Liver (tissue), 9 donors: ENCODE data around the gene ATP11B. TPM values are rescaled to one million over a fixed set of nuclear protein-coding genes. Genes with fewer than 3 reads are reported as not detected.

Experiments used
- DNase-seq: peaks from one replicate; pipeline ENCODE4 v3.0.0-alpha.2; 2017; ENCODE audit warnings: low spot score
- H3K27ac ChIP-seq, 2 donors: one replicate each; pipeline ENCODE4 v1.7.0; 2013; ENCODE audit warnings: inconsistent platforms in 2 of 2, low read length in 2 of 2, control low read depth in 1 of 2, low read depth in 1 of 2, mild to moderate bottlenecking in 1 of 2
- H3K27me3 ChIP-seq, 4 donors: one replicate each; pipeline versions ENCODE4 v1.6.1 to v1.7.0; 2013; ENCODE audit warnings: low read length in 3 of 4, inconsistent platforms in 1 of 4, mild to moderate bottlenecking in 1 of 4, moderate library complexity in 1 of 4; ENCODE audit not compliant: control insufficient read depth in 4 of 4, insufficient read depth in 4 of 4
- H3K36me3 ChIP-seq, 4 donors: one replicate each; pipeline versions ENCODE4 v1.6.1 to v1.7.0; 2013; ENCODE audit warnings: low read length in 3 of 4, mild to moderate bottlenecking in 3 of 4, low read depth in 1 of 4, moderate library complexity in 1 of 4; ENCODE audit not compliant: control insufficient read depth in 4 of 4, insufficient read depth in 3 of 4
- H3K4me1 ChIP-seq, 4 donors: one replicate each; pipeline versions ENCODE4 v1.6.1 to v1.7.0; 2013; ENCODE audit warnings: low read length in 3 of 4, mild to moderate bottlenecking in 3 of 4, moderate library complexity in 1 of 4; ENCODE audit not compliant: control insufficient read depth in 4 of 4, insufficient read depth in 4 of 4
- H3K4me3 ChIP-seq, 3 donors: one replicate each; pipeline versions ENCODE4 v1.6.1 to v1.7.0; 2013; ENCODE audit warnings: low read length in 3 of 3, control low read depth in 1 of 3, low read depth in 1 of 3, mild to moderate bottlenecking in 1 of 3
- H3K9ac ChIP-seq, 2 donors: one replicate each; pipeline ENCODE4 v1.7.0; 2013; ENCODE audit warnings: low read length in 2 of 2, mild to moderate bottlenecking in 2 of 2, moderate library complexity in 2 of 2, control low read depth in 1 of 2, low read depth in 1 of 2
- H3K9me3 ChIP-seq, 4 donors: one replicate each; pipeline versions ENCODE4 v1.6.1 to v1.7.0; 2013; ENCODE audit warnings: low read length in 3 of 4; ENCODE audit not compliant: control insufficient read depth in 4 of 4
- ATF3 ChIP-seq: IDR thresholded peaks from 2 replicates; pipeline ENCODE4 v1.6.1; 2016; ENCODE audit warnings: antibody characterized with exemption
- EGR1 ChIP-seq, 2 donors: IDR thresholded peaks; 2 replicates each; pipeline ENCODE4 v1.6.1; 2016 to 2018; ENCODE audit warnings: antibody characterized with exemption in 2 of 2, low read depth in 2 of 2
- FOXA1 ChIP-seq: IDR thresholded peaks from 2 replicates; pipeline ENCODE4 v1.6.1; 2016; ENCODE audit warnings: antibody characterized with exemption
- FOXA2 ChIP-seq: IDR thresholded peaks from 2 replicates; pipeline ENCODE4 v1.6.1; 2016; ENCODE audit warnings: antibody characterized with exemption
- GABPA ChIP-seq, 2 donors: IDR thresholded peaks in 1 of 2; conservative IDR thresholded peaks in 1 of 2; 2 replicates each; pipeline ENCODE4 v1.6.1; 2016; ENCODE audit warnings: antibody characterized with exemption in 2 of 2, mild to moderate bottlenecking in 1 of 2, moderate library complexity in 1 of 2
- HNF4A ChIP-seq, 2 donors: conservative IDR thresholded peaks; 2 replicates each; pipeline ENCODE4 v1.6.1; 2016; ENCODE audit warnings: antibody characterized with exemption in 2 of 2, mild to moderate bottlenecking in 2 of 2
- HNF4G ChIP-seq: IDR thresholded peaks from 2 replicates; pipeline ENCODE4 v1.6.1; 2016; ENCODE audit warnings: antibody characterized with exemption
- JUND ChIP-seq, 2 donors: IDR thresholded peaks; 2 replicates each; pipeline ENCODE4 v1.6.1; 2016; ENCODE audit warnings: antibody characterized with exemption in 2 of 2
- MAX ChIP-seq: IDR thresholded peaks from 2 replicates; pipeline ENCODE4 v1.6.1; 2016; ENCODE audit warnings: antibody characterized with exemption
- NR2F2 ChIP-seq: IDR thresholded peaks from 2 replicates; pipeline ENCODE4 v1.6.1; 2016; ENCODE audit warnings: antibody characterized with exemption
- RAD21 ChIP-seq, 2 donors: IDR thresholded peaks; 2 replicates each; pipeline ENCODE4 v1.6.1; 2016; ENCODE audit warnings: antibody characterized with exemption in 2 of 2, mild to moderate bottlenecking in 2 of 2
- RXRA ChIP-seq, 2 donors: IDR thresholded peaks; 2 replicates each; pipeline ENCODE4 v1.6.1; 2017 to 2018; ENCODE audit warnings: antibody characterized with exemption in 2 of 2, mild to moderate bottlenecking in 1 of 2
- SP1 ChIP-seq: IDR thresholded peaks from 2 replicates; pipeline ENCODE4 v1.6.1; 2018; ENCODE audit warnings: antibody characterized with exemption, mild to moderate bottlenecking
- TAF1 ChIP-seq: conservative IDR thresholded peaks from 2 replicates; pipeline ENCODE4 v1.6.1; 2016; ENCODE audit warnings: antibody characterized with exemption, mild to moderate bottlenecking
- YY1 ChIP-seq: IDR thresholded peaks from 2 replicates; pipeline ENCODE4 v1.6.1; 2016; ENCODE audit warnings: antibody characterized with exemption, mild to moderate bottlenecking
- ZBTB33 ChIP-seq: IDR thresholded peaks from 2 replicates; pipeline ENCODE4 v1.6.1; 2016; ENCODE audit warnings: antibody characterized with exemption
- WGBS: extraction: QIAGEN DNeasy Blood & Tissue Kit; methylation state at CpG from one replicate; pipeline ENCODE4 v1.1.7; 2013; 5-methylcytosine and 5-hydroxymethylcytosine counted together
- polyA plus RNA-seq, 2 donors: library from polyadenylated mRNA; stranded (reverse) in 1 of 2; unstranded in 1 of 2; fragments of 200-250 nt in 1 of 2; fragments of >200 nt in 1 of 2; fragmentation: Nextera tagmentation in 1 of 2; extraction: Ambion mirVana in 1 of 2; gene quantifications; one replicate each; pipeline versions ENCODE4 v1.2.1 to v1.2.3, GENCODE V29; 2013 to 2015
- total RNA-seq, 2 donors: library from RNA; depleted of rRNA; stranded (reverse); fragments of >200 nt; gene quantifications; one replicate each; pipeline ENCODE4 v1.2.3, GENCODE V29; 2014
- TF ChIP-seq, protein P1 (sequence below): fragments of 150-350 bp; IDR thresholded peaks from 2 replicates; pipeline ENCODE4 v1.5.1; 2017; ENCODE audit warnings: improper control_type of control experiment, low read depth, low read length; ENCODE audit not compliant: missing input control
- TF ChIP-seq, protein P2 (sequence below): IDR thresholded peaks from 2 replicates; pipeline ENCODE4 v1.6.1; 2016; ENCODE audit warnings: antibody characterized with exemption, mild to moderate bottlenecking
- donor health status: healthy.
- donor health status: healthy.
- donor health status: healthy.
- donor health status: healthy.
- donor health status: healthy.

ATP11B gene
- total and polyA plus RNA-seq, 4 donors: 5.9 to 49.6 (median 19.0) TPM

- Histone ChIP-seq H3K9ac (no peak overlapping the region), H3K36me3 (no peaks in the 10 kb centered on the region), H3K4me3 (no peak overlapping the region), H3K27ac (no peak overlapping the region), H3K4me1 (peaks cover 0 to 1% (median under 1%) of the 10 kb centered on the region in 4 donors), H3K27me3 (no peaks in the 10 kb centered on the region), H3K9me3 (peaks cover 0 to 3% (median 0%) of the 10 kb centered on the region in 4 donors)
- no peak for TF ChIP-seq ATF3
- no peak for TF ChIP-seq JUND (IDR thresholded peaks at IDR 0.05)
- no peak for TF ChIP-seq GABPA (IDR thresholded peaks at IDR 0.05 in 1 of 2, conservative IDR thresholded peaks at IDR 0.05 in 1 of 2)
- TF ChIP-seq NR2F2: no peak
- TF ChIP-seq HNF4G: no peak
- no peak for TF ChIP-seq RAD21 (IDR thresholded peaks at IDR 0.05)
- no peak for DNase-seq
Measured at GRCh38 chr3:182755308-182755707, 38.0 kb upstream of the ATP11B start.

- Histone ChIP-seq H3K27ac (no peak overlapping the region), H3K36me3 (no peaks in the 10 kb centered on the region), H3K4me3 (no peak overlapping the region), H3K9me3 (peaks cover 0 to 3% (median 0%) of the 10 kb centered on the region in 4 donors), H3K9ac (no peak overlapping the region), H3K4me1 (peaks cover 4 to 5% (median 5%) of the 10 kb centered on the region in 4 donors), H3K27me3 (no peaks in the 10 kb centered on the region)
- WGBS: 76% methylated on average over 3 of the region's 3 CpGs
- TF ChIP-seq HNF4G (no peak), SP1 (no peak), JUND (IDR thresholded peaks at IDR 0.05) (no peak), FOXA1 (no peak), ZBTB33 (no peak), RAD21 (IDR thresholded peaks at IDR 0.05) (no peak), ATF3 (no peak), YY1 (no peak), HNF4A (conservative IDR thresholded peaks at IDR 0.05) (no peak), TAF1 (no peak), EGR1 (IDR thresholded peaks at IDR 0.05; ENCODE audit: low read depth in 2 of 2) (no peak), GABPA (IDR thresholded peaks at IDR 0.05 in 1 of 2, conservative IDR thresholded peaks at IDR 0.05 in 1 of 2) (no peak), RXRA (IDR thresholded peaks at IDR 0.05) (no peak), MAX (no peak), NR2F2 (no peak), FOXA2 (no peak)
- TF ChIP-seq, protein P1, sequence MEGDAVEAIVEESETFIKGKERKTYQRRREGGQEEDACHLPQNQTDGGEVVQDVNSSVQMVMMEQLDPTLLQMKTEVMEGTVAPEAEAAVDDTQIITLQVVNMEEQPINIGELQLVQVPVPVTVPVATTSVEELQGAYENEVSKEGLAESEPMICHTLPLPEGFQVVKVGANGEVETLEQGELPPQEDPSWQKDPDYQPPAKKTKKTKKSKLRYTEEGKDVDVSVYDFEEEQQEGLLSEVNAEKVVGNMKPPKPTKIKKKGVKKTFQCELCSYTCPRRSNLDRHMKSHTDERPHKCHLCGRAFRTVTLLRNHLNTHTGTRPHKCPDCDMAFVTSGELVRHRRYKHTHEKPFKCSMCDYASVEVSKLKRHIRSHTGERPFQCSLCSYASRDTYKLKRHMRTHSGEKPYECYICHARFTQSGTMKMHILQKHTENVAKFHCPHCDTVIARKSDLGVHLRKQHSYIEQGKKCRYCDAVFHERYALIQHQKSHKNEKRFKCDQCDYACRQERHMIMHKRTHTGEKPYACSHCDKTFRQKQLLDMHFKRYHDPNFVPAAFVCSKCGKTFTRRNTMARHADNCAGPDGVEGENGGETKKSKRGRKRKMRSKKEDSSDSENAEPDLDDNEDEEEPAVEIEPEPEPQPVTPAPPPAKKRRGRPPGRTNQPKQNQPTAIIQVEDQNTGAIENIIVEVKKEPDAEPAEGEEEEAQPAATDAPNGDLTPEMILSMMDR: no peak
- TF ChIP-seq, protein P2, sequence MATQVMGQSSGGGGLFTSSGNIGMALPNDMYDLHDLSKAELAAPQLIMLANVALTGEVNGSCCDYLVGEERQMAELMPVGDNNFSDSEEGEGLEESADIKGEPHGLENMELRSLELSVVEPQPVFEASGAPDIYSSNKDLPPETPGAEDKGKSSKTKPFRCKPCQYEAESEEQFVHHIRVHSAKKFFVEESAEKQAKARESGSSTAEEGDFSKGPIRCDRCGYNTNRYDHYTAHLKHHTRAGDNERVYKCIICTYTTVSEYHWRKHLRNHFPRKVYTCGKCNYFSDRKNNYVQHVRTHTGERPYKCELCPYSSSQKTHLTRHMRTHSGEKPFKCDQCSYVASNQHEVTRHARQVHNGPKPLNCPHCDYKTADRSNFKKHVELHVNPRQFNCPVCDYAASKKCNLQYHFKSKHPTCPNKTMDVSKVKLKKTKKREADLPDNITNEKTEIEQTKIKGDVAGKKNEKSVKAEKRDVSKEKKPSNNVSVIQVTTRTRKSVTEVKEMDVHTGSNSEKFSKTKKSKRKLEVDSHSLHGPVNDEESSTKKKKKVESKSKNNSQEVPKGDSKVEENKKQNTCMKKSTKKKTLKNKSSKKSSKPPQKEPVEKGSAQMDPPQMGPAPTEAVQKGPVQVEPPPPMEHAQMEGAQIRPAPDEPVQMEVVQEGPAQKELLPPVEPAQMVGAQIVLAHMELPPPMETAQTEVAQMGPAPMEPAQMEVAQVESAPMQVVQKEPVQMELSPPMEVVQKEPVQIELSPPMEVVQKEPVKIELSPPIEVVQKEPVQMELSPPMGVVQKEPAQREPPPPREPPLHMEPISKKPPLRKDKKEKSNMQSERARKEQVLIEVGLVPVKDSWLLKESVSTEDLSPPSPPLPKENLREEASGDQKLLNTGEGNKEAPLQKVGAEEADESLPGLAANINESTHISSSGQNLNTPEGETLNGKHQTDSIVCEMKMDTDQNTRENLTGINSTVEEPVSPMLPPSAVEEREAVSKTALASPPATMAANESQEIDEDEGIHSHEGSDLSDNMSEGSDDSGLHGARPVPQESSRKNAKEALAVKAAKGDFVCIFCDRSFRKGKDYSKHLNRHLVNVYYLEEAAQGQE: no peak
- DNase-seq: no peak
Measured at GRCh38 chr3:182755712-182756111, 37.6 kb upstream of the ATP11B start.
